ENCODE measurements around the gene YIF1A. TPM values are rescaled to one million over a fixed set of nuclear protein-coding genes. Genes with fewer than 3 reads are reported as not detected.

YIF1A gene
- total RNA-seq, 1 donor from 2014 or later = 53.4 TPM

- ATAC-seq (ENCODE audit: low read depth) = no peak
- no peak overlapping the region for H3K4me3 Mint-ChIP-seq
- peaks cover 6% of the 10 kb centered on the region for H3K27me3 Mint-ChIP-seq
- TF ChIP-seq CTCF (IDR thresholded peaks at IDR 0.05) = no peak
- no peak for DNase-seq
- H3K4me1 Mint-ChIP-seq = peaks cover 22% of the 10 kb centered on the region
- peaks cover 23% of the 10 kb centered on the region for H3K36me3 Mint-ChIP-seq (ENCODE audit: low read depth)
- intact Hi-C loops (cut with micrococcal nuclease) = no loop called here
- no peaks in the 10 kb centered on the region for H3K9me3 Mint-ChIP-seq
- H3K27ac Mint-ChIP-seq = no peak overlapping the region
- ChIA-PET CTCF (interaction anchor here (2.4 kb wide), 1 partner anchor 23 kb away, joined by 11 read pairs; no protein-coding TSS in a partner anchor), POLR2A (interaction anchor here (1.2 to 1.8 kb wide), 3 partner anchors 9 to 23 kb away, joined by 4 to 9 read pairs (median 5); no protein-coding TSS in a partner anchor)
Measured at GRCh38 chr11:66334605-66335442, 45.9 kb upstream of the YIF1A start.

- no peak overlapping the region for H3K4me3 Mint-ChIP-seq
- H3K4me1 Mint-ChIP-seq = peaks cover 22% of the 10 kb centered on the region
- no peak for TF ChIP-seq CTCF (IDR thresholded peaks at IDR 0.05)
- CTCF ChIA-PET = interaction anchor here (6.2 kb wide), 1 partner anchor 22 kb away, joined by 67 read pairs; no protein-coding TSS in a partner anchor
- POLR2A ChIA-PET = no interaction called here
- intact Hi-C loops (cut with micrococcal nuclease) = no loop called here
- peaks cover 17% of the 10 kb centered on the region for H3K36me3 Mint-ChIP-seq (ENCODE audit: low read depth)
- H3K27me3 Mint-ChIP-seq = peaks cover 6% of the 10 kb centered on the region
- H3K27ac Mint-ChIP-seq = no peak overlapping the region
- no peak for DNase-seq
- no peak for ATAC-seq (ENCODE audit: low read depth)
- H3K9me3 Mint-ChIP-seq = no peaks in the 10 kb centered on the region
Measured at GRCh38 chr11:66333896-66334604, 45.1 kb upstream of the YIF1A start.

GRCh38 chr11:66333220-66333877 is 44.4 kb upstream of the YIF1A start:
- H3K27ac Mint-ChIP-seq = no peak overlapping the region
- no peak overlapping the region for H3K4me3 Mint-ChIP-seq
- ChIA-PET CTCF (interaction anchor here (6.2 kb wide), 1 partner anchor 22 kb away, joined by 67 read pairs; no protein-coding TSS in a partner anchor), POLR2A (interaction anchor here (0.6 kb wide), 1 partner anchor 56 kb away, joined by 4 read pairs; no protein-coding TSS in a partner anchor)
- peaks cover 12% of the 10 kb centered on the region for H3K36me3 Mint-ChIP-seq (ENCODE audit: low read depth)
- DNase-seq = no peak
- H3K4me1 Mint-ChIP-seq = peaks cover 29% of the 10 kb centered on the region
- intact Hi-C loops (cut with micrococcal nuclease) = no loop called here
- no peak for TF ChIP-seq CTCF (IDR thresholded peaks at IDR 0.05)
- ATAC-seq (ENCODE audit: low read depth) = no peak
- H3K9me3 Mint-ChIP-seq = no peaks in the 10 kb centered on the region
- H3K27me3 Mint-ChIP-seq = peaks cover 6% of the 10 kb centered on the region

- no peak for DNase-seq
- TF ChIP-seq CTCF (IDR thresholded peaks at IDR 0.05) = no peak
- no peaks in the 10 kb centered on the region for H3K9me3 Mint-ChIP-seq
- intact Hi-C loops (cut with micrococcal nuclease) = no loop called here
- ChIA-PET POLR2A (interaction anchor here (0.6 kb wide), 1 partner anchor 57 kb away, joined by 4 read pairs; no protein-coding TSS in a partner anchor), CTCF (interaction anchor here (6.2 kb wide), 1 partner anchor 21 kb away, joined by 67 read pairs; no protein-coding TSS in a partner anchor)
- ATAC-seq (ENCODE audit: low read depth) = no peak
- H3K27me3 Mint-ChIP-seq = peaks cover 6% of the 10 kb centered on the region
- no peak overlapping the region for H3K4me3 Mint-ChIP-seq
- H3K27ac Mint-ChIP-seq = no peak overlapping the region
- peaks cover 8% of the 10 kb centered on the region for H3K36me3 Mint-ChIP-seq (ENCODE audit: low read depth)
- H3K4me1 Mint-ChIP-seq = peaks cover 34% of the 10 kb centered on the region
Measured at GRCh38 chr11:66332371-66333219, 43.7 kb upstream of the YIF1A start.

All from activated B cell treated with CpG ODN at 0.5 μM for 24 hours (primary cell).